T-helper 1 cell treated with Interleukin-12 subunit alpha and Interleukin-12 subunit beta and Interleukin-4 antibody, amounts not matched to agents 30 ng/mL and 1 ng/mL, for 36 hours (primary cell): Measurements from ENCODE around the gene NEGR1. TPM values are rescaled to one million over a fixed set of nuclear protein-coding genes. Genes with fewer than 3 reads are reported as not detected.

Source experiments
- intact Hi-C: fragments of 100-400 bp; cut with micrococcal nuclease; formaldehyde crosslinking; loops from one replicate; pipeline ENCODE4 v1.15.1; 2024
- total RNA-seq: library from RNA; stranded (reverse); gene quantifications from 2 replicates; pipeline ENCODE4 v1.2.3, GENCODE V29; 2022

NEGR1 gene
- total RNA-seq, 1 donor from 2014 or later: not detected

DNA sequence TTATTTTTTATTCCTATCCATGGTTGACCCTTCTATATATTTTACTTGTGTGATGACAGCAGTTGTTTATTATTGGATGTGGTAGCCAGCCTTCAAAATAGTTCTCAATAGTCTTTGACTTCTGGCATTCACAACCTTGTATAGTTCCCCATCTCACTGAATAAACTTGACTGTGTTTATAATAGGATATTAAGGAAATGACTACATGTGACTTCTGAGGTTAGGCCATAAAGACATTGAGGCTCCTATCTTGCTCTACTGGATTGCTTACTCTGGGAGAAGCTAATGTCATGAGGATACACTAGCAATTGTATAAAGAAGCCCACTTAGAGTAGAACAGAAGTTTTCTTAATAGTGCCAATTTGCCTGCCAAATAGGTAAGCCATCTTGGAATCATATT, 231.8 kb downstream of the NEGR1 start:
- intact Hi-C loops: no loop called here

DNA sequence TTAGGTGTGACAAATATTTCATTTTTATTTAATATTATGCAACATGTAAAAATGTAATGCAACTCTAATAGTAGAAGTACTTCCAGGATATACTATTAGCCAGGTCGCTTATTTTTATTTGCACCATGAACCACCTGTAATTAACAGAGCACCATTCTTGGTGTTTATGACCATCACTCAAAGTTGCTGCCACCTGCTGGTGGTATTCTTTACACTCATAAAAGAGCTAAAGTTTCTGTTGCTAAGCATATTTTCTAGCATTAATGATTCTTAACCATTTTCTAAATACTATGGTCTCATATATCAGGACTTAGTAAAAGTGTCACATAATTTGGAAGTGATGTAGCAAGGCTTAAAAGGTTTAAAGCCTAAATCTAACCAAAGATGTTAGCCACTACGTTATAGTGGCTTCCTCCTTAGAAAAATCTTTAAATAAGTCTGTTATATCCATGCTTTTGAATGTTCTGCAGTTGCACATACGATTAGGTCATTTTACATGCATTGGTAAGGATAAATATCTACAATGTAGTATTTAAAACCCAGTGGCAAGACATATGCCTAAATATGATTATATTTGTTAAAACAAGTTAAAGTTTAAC, 244.5 kb downstream of the NEGR1 start:
- intact Hi-C loops: loop anchor here (5.0 kb wide), 1 partner anchor 941 kb away; no protein-coding TSS in a partner anchor

DNA sequence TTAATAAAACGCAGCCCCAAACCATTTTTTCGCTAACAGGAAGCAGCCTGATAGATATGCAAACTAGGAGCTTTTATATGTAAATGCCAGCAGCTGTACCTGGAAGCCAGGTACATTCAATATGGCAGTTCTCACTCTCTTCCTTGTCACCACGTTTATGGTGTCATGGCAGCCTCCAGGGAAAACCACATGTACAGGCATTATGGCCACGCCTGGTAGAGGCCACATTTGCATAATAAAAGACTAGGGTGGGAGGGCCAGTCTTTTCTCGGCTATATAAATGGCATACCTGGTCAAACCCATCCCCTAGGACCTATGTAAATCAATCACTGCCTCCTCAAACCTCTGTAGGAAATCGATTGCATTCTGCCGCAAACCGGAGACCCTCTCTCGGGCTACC, 247.5 kb downstream of the NEGR1 start:
- intact Hi-C loops: loop anchor here (5.0 kb wide), 1 partner anchor 938 kb away; no protein-coding TSS in a partner anchor

DNA sequence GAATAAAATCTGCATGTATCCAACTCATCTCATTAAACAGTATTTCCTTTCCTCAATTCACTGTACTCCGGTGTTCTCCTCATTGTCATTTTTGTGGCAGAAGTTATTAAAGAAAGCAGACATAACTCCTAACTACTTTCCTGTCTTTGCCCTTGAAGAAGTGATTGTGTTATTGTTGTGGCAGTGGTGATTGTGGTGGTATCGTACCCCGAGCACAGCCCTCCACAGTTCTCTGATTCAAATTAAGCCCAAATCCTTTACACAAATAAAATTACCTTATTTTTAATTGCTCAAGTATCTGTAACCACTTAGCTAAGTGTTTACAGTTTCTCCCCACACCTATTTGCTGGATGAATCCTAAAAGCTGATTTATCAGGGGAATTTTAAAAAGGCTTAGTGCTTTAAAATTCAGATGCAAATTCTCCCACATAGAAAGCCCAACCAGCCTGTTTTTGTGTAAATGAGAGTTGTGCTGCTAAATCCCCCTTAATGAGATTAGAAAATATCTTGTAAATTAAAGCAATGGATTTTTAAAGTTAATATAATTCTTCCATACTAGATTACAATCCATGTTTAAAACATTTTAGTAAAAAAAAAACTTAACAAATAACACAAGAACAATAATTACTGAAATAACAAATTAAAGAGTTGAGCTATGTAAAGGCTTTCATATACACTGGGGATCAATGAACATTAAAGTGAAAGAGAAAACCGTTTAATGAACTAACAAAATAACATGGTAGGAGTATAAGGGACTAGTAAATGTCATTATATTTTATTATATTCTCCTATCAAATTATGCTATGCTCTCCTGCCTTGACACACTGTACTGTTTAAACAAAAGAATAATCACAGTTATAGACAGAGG, 259.0 kb downstream of the NEGR1 start:
- intact Hi-C loops: no loop called here

DNA sequence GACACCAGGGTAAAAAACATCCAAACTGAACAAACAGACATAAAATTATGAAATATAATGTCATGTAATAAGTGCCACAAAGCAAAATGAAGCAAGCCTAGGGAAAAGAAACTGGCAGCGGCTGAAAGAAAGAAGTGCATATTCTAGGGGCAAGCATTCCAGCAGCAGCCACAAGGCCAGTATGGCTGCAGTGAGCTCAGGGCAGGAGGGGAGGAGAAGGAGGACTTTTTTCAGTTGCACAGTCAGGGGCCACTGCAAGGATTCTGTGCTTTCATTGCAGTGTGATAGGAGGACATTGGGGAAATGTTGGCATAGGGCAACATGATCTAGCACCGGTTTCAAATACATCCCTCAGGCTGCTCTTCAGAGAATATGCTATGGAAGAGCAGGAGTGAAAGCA, 263.8 kb downstream of the NEGR1 start:
- intact Hi-C loops: no loop called here

DNA sequence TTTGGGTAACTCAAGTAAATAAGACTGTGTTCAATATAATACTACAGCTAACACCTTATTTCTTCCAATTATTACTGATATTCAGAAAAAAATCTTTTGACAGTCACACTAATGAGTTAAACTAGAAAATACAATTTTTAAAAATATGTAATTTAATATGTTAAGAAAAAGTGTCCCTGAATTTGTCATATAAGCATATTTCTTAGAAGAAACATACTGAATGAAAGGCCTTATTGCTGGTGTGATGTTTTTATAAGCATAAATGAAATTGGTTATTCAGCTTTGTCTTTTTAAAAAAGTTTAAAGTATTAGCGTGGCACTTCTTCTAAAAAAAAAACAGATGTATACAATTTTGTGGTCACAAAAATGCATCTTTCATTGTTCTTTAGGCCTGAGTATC, 267.3 kb downstream of the NEGR1 start:
- intact Hi-C loops: no loop called here

DNA sequence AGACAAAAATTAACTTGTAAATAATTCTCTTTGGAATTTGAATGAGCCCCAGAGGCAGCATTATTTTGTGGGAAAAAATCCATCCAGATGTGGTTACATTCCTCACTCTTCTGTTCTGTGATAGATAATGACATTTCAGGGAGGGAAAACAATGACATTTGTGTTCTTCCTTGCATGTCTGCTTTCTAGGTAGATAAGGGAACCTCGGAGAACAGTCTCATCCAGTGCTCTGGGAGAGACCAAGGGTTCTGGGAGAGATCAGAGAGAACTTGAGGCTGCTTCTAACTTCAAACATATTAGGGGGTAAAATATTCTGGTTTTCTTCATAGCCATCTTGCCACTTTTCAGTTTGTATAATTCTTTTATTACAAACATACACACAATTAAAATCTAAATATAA, 269.2 kb downstream of the NEGR1 start:
- intact Hi-C loops: no loop called here

DNA sequence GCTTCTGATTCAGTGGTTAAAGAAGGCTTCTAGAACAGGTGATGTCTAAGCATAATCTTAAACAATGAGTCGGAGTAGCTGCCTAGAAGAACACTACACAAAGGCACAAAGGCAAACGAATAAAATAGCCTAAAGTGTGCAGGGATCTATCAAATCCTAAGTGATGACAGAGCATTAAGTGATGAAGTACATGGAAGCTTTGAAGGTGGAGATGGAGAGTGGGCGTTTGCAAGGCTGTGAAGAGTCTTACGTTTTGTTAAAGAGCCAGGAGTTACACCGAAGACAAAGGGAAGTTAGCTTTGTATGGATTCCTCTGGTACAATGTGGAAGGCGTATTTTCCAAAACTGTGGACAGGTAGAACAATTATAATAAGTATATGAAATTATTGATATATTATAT, 270.6 kb downstream of the NEGR1 start:
- intact Hi-C loops: no loop called here

DNA sequence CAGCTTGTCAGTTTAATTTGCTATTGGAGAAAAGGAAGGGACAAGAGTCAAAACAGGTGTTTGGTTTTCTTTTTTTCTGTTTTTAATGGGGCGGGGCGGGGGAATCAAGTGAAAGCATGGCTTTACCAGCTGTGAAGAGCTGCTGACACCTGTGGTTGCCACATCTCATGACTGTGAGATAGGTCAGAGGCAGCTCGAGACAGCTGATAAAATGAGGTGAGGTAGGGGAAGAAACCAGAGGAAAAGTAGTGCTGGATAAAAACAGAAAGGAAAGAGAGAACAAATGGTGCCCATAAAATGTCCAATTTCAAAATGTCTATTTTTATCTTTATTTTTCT, 272.3 kb downstream of the NEGR1 start:
- intact Hi-C loops: no loop called here

DNA sequence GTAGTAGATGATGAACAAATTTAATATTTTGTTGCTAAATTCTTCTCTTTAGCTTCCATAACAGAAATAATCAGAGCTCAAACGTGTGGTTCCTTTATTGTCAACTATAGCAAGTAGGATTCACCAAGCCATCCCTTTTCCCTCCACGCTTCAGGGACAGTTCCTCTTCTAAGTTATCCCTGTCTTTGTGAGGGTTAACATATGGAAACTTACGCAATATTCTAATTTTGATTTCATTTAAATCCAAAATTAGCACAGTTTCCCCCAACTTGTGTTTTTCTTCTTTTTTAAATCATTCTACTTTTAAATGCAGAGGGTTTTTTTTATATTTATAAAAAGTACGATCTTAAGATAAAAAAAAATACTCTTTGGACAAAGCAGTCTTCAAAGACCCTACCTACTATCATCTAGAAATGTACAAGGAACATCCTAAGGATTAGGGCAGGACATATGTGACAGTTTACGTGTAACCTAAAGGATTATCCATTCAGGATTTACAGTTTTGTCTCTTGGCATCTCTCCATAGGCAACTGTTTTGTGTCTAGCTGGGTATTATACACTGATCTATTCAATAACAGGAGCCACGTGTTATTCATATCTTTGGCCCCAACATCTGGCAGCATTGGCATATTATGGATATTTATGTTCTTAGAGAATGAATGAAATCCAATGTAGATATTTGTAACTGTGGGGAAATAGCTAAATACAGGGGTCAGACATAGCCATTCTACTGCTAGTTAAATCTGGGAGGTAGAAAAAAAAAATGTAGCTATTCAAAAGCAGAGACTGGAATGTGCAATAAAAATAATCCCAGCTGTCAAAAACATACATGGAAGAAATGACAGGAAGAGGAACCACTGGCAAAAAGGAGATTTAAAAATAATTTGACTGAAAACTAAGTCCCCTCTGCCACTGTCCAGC, 272.9 kb downstream of the NEGR1 start:
- intact Hi-C loops: no loop called here

DNA sequence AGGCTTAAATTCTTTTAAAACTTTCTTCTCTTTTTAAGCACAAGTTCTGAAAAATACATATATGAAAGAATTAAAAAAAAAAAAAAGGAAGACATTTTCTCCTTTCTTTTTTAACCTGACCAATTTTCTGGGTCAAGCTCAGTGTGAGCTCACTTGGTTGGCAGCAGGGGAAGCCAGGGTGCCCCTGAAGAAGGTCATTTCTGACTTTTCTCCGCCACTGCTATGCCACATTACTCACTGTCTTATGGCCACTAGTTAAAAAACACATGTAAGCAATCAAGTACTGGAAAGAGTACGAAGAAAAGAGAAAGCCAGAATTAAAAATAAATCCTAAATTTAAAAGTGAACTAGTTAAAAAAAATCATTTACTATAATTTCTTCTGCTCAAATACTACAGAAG, 275.0 kb downstream of the NEGR1 start:
- intact Hi-C loops: no loop called here

DNA sequence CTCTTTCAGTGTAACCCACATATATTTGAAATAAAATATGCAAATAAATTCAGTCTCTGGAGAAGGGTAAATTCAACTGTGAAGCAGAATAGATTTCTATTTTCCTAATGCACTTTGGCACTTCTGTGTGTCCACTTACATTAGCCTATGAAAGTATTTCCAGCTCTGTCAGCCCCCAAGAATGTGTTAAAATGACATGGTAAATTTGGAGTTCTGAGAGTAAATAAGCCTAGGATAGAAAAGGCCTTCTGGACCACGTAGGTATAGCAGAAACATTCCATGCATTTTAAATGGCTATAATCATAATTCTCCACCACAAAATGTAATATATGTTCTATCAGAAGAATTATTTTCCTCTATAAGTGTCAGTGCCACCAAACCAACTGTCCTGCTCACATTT, 276.2 kb downstream of the NEGR1 start:
- intact Hi-C loops: no loop called here

DNA sequence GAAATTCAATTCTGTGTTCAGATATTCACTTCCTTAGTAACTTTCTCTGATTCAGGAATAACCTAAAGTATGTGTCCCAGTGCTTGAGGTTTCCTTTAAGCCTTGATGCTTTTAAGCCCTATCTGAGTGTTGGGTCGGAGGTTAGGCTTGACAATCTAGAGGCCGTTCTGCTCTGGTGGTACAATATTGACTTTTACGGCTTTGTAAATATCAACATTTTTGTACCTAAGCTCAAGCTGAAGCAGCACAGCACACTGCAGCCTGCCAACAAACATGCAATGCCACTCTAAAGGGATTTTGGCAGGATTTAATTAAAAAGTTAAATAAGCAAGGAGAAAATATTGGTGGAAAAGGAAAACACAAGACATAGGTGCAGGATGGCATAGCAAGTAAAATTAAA, 279.2 kb downstream of the NEGR1 start:
- intact Hi-C loops: no loop called here

DNA sequence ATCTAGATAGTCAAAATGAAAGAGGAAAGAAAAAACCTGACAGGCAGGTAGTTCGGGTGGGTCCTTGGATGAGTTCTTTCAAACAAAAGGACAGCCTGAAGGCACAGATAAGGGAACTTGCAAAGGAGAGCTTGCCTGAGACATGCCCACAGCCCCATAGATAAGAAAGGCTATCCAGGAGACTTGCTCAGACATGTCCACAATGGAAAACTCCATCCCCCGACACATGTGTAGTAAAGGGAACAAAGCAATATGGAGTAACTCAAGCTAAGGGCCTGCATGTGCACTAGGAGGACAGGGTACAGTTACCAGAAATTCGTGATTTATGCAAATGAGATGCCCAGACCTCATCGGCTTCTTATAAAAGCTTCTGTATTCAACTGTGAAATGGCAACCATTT, 281.5 kb downstream of the NEGR1 start:
- intact Hi-C loops: no loop called here

DNA sequence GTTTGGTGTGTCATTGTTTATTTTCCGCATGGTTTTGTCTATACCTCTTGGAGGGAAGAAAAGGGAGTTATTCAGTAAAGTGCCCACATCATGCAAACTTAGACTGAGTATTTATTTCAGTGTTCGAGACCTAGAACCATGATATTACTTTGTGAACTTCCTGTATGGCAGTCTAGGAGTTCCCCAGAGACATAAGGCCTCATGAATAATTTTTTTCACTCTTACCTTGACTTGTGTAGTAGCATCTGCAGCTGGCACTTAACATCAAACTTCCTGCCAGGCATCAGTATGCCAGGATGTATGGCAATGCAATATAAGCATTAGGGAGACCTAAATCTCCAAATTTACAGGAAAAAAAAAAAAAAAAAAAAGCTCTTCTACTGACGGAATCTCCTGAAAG, 287.7 kb downstream of the NEGR1 start:
- intact Hi-C loops: no loop called here

DNA sequence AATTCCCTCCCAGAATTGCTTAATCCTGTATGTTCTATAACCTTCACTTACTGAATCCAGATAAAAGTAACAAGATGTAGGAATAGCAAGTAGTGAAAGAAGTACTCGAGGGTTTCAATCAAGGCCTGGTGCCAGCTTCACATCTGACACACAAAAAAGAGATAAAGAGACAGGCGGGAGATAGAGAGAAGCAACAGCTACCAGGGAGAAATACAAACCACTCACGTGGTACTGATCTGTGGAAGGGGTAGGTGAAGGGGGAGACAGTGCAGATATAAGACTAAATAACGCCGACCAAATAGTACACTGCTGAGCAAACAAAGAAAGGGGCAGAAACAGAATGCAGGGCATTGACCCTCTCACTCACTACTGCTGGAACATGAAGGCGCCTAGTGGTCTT, 295.2 kb downstream of the NEGR1 start:
- intact Hi-C loops: no loop called here

DNA sequence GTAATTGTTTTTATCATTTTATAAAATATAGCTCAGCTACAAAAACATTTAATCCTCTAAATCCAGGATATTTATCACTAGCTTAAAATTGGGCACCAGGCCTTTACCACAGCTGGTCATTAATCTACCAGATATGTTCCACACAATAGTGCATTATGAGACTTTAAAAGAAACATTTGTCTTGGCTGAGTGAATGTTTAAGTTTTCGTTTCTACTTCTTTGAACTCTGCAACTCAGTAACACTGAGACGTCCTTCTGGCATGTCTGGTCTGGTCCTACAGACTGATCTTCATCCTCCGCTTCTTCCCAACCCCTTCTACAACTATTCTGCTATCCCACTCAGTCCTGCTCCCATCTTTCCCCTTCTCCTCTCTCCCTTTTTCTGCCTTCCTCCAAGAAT, 296.2 kb downstream of the NEGR1 start:
- intact Hi-C loops: no loop called here

DNA sequence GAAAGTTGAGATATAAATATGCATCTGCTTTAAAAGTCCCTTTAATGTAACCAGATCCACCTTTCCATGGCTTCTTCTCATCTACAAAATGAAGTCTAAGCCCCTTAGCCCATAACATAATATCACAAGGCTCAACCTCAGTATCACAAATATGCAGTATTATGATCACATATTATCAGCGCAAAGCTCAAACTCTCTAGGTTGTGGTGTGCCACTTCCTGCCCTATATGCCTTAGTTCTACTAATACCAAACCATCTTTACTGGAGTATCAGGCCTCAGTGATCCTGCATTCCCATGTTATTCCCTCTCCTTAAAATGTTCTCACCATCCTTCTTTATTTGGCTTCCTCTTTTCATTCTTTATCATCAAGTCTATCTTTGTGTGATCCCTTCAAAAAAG, 301.8 kb downstream of the NEGR1 start:
- intact Hi-C loops: no loop called here

DNA sequence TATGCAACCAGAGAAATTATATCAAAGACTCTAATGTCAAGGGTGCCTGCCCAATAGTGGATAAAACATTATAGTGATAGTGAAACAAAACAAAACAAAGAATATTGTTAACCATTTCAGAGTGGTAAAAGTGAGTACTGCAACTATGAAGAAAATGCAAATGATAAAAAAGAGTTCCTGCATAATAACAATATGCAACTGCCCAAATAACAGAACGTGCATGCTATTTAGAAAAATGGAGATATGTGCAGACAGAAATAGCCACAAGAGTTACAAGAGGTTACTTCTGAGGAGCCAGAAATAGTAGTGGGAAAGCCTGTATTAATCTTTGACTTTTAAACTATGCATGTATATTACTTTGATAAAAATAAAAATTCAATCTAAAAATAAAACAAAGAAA, 302.5 kb downstream of the NEGR1 start:
- intact Hi-C loops: no loop called here

DNA sequence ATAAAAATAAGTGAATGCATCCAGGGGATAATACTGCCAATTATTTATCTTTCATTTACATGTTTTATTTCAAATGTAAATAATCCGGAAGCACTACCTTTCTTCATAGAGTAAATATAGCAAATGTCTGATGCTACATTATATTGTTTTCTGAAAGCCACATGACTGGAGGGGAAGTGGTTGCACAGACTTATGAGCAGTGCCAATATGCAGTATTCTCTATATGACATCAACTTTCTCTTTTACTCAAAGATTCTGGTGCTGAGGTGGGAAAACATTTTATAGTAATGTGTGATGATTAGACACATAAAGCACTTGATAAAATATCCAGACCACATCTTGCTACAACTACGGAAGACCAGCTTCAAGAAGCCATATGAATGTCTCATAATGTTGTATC, 314.7 kb downstream of the NEGR1 start:
- intact Hi-C loops: no loop called here

DNA sequence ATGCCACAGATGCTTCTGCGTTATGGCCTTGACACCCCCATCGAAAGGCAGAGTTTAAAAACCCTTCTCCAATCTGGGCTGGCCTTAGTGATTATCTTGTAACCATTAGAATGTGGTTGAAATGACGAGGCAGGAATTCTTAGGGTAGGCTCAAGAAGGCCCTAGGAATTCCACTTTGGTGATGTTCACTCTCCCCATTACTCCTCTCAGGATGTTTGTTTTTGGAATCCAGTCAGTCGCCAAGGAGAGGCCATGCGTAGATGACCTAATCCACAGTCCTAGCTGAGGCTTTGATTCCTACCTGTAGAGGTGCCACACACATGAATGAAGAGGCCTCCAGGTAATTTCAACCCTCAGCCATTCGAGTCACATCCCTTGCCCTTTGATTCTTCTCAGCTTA, 318.2 kb downstream of the NEGR1 start:
- intact Hi-C loops: no loop called here
